ENCODE results near the gene CMPK1.

DNA sequence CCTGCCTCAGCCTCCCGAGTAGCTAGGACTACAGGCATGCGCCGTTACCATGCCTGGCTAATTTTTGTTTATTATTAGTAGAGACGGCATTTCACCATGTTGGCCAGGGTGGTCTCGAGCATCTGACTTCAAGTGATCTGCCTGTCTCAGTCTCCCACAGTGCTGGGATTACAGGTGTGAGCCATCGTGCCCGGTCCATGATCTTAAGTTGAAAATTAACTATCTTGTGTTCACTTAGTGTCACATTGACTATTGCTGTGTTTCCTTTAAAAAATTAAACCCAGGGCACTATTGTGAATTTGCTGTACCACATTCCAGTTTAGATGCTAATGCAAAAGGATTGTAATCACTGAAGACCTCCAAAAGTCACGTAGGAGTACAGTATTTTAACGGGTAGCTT lies 14.1 kb downstream of the CMPK1 start:
- TF ChIP-seq, protein P1, sequence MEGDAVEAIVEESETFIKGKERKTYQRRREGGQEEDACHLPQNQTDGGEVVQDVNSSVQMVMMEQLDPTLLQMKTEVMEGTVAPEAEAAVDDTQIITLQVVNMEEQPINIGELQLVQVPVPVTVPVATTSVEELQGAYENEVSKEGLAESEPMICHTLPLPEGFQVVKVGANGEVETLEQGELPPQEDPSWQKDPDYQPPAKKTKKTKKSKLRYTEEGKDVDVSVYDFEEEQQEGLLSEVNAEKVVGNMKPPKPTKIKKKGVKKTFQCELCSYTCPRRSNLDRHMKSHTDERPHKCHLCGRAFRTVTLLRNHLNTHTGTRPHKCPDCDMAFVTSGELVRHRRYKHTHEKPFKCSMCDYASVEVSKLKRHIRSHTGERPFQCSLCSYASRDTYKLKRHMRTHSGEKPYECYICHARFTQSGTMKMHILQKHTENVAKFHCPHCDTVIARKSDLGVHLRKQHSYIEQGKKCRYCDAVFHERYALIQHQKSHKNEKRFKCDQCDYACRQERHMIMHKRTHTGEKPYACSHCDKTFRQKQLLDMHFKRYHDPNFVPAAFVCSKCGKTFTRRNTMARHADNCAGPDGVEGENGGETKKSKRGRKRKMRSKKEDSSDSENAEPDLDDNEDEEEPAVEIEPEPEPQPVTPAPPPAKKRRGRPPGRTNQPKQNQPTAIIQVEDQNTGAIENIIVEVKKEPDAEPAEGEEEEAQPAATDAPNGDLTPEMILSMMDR (IDR thresholded peaks at IDR 0.05; ENCODE audit: extremely low read depth in 1 of 2, insufficient read depth in 1 of 2, low read depth in 1 of 2, low read length in 2 of 2), result no peak
- TF ChIP-seq POLR2A (IDR thresholded peaks at IDR 0.05; ENCODE audit: low read depth, low read length) (no peak), EZH2 (IDR thresholded peaks at IDR 0.05; ENCODE audit: borderline replicate concordance, low read depth, low read length, severe bottlenecking) (no peak), POLR2AphosphoS5 (IDR thresholded peaks at IDR 0.05; ENCODE audit: insufficient read depth, low read depth, low read length) (no peak), GATA2 (IDR thresholded peaks at IDR 0.05; ENCODE audit: insufficient read depth, insufficient read length, low read depth, low read length) (no peak), MYC (IDR thresholded peaks at IDR 0.05; ENCODE audit: low read depth, low read length) (no peak), FOS (IDR thresholded peaks at IDR 0.05; ENCODE audit: borderline replicate concordance, insufficient read depth, low read length) (no peak)
- TF ChIP-seq, protein P2, sequence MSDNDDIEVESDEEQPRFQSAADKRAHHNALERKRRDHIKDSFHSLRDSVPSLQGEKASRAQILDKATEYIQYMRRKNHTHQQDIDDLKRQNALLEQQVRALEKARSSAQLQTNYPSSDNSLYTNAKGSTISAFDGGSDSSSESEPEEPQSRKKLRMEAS (IDR thresholded peaks at IDR 0.05; ENCODE audit: insufficient read depth, insufficient read length), result no peak
